Central memory CD8-positive, alpha-beta T cell (primary cell): ENCODE measurements around the gene DKK2.

Source experiments
- ATAC-seq: fragments of 150-1000 bp; cut with Tn5 transposase; replicated peaks from 2 replicates; pipeline ENCODE4 v1.10.0; 2022; ENCODE audit warnings: mild to moderate bottlenecking, moderate FRiP score, moderate number of reproducible peaks; ENCODE audit not compliant: poor library complexity, severe bottlenecking; ENCODE audit errors: extremely low read depth
- DNase-seq, 2 donors: peaks; one replicate each; pipeline ENCODE4 v3.0.0; 2021; ENCODE audit warnings: low spot score in 2 of 2
- H3K27ac Mint-ChIP-seq: one replicate; pipeline ENCODE4 v1.8.0; 2022; ENCODE audit warnings: low read depth, mild to moderate bottlenecking, moderate library complexity, mixed read lengths
- H3K27me3 Mint-ChIP-seq: one replicate; pipeline ENCODE4 v1.8.0; 2022; ENCODE audit warnings: mixed read lengths
- H3K36me3 Mint-ChIP-seq: one replicate; pipeline ENCODE4 v1.8.0; 2022; ENCODE audit warnings: mild to moderate bottlenecking, moderate library complexity, mixed read lengths; ENCODE audit not compliant: insufficient read depth
- H3K4me1 Mint-ChIP-seq: one replicate; pipeline ENCODE4 v1.8.0; 2022; ENCODE audit warnings: mixed read lengths
- H3K4me3 Mint-ChIP-seq: one replicate; pipeline ENCODE4 v1.8.0; 2022; ENCODE audit warnings: mild to moderate bottlenecking, moderate library complexity, mixed read lengths
- H3K9me3 Mint-ChIP-seq: one replicate; pipeline ENCODE4 v1.8.0; 2022; ENCODE audit warnings: mixed read lengths

The DKK2 gene, protein sequence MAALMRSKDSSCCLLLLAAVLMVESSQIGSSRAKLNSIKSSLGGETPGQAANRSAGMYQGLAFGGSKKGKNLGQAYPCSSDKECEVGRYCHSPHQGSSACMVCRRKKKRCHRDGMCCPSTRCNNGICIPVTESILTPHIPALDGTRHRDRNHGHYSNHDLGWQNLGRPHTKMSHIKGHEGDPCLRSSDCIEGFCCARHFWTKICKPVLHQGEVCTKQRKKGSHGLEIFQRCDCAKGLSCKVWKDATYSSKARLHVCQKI

DNA sequence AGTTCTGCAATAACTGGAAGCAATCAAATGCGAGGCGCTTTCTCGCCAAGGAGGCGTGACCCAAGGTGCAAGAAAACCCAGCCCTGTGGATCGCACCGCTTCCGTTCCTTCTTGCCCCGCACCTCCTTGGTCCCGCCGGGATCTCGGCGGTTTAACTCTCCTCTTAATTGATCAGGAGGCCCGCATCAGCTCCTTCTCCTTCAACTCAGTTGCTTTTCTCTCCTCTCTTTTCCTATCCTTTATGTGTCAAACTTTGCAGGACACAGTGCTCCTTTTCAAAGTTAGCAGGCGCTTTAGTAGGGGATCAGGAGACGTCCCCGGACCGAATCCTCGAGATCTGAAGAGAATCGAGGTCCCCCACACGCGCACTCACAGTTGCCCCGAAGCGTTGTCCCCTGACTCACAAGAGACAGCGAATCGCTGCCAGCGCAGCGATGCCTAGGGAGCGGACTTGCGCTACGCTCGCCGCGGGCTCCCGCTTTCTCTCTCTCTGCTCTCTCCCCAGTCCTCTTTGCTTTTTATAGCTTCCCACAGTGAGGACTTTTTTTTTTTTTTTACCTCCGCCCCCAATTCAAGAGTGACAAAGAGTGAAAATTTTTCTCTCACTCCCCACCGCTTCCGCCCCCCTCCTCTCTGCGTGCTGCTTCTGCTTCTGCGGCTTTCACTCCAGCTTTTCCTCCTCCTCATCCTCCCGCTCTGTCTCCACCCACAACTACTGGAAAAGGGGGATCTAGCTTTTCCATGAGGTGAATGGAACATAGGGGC lies at the start of gene DKK2:
Gene DKK2, minus strand, starts transcription at position 495 of the 765 bp plus-strand sequence. CDS start 722 bp downstream, outside the sequence.
- ATAC-seq (no peak), DNase-seq (no peak)
- Mint-ChIP-seq H3K9me3 (no peaks in the 10 kb centered on the region), H3K4me3 (peak within 1 kb of the TSS; percentile 74), H3K36me3 (peaks cover 2% of the 10 kb centered on the region), H3K27me3 (peaks cover 59% of the 10 kb centered on the region), H3K4me1 (peaks cover 19% of the 10 kb centered on the region), H3K27ac (no peak within 1 kb of the TSS)

DNA sequence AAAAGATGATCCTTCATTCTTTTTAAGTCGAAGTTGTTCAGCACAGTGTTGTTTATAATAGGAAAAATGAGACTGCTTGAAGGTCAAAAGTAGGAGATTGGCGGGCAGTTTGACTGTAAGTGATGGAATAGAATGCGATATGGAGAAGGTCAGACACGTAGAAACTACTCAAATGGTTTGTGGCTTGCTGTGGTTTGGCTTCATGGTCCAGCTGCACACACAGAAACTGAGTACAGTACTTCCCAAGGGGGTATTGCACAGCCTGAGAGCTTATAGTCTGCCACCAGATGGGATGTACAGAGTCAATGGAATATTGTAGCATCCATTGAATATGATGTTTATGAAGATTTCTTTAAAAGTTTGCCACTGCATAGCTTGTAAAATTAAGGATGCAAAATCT lies 41.1 kb upstream of the DKK2 start:
- Mint-ChIP-seq H3K4me1 (no peaks in the 10 kb centered on the region), H3K36me3 (no peaks in the 10 kb centered on the region), H3K27ac (no peak overlapping the region), H3K9me3 (peaks cover 23% of the 10 kb centered on the region), H3K27me3 (no peaks in the 10 kb centered on the region), H3K4me3 (no peak overlapping the region)
- ATAC-seq = no peak
- DNase-seq = no peak

DNA sequence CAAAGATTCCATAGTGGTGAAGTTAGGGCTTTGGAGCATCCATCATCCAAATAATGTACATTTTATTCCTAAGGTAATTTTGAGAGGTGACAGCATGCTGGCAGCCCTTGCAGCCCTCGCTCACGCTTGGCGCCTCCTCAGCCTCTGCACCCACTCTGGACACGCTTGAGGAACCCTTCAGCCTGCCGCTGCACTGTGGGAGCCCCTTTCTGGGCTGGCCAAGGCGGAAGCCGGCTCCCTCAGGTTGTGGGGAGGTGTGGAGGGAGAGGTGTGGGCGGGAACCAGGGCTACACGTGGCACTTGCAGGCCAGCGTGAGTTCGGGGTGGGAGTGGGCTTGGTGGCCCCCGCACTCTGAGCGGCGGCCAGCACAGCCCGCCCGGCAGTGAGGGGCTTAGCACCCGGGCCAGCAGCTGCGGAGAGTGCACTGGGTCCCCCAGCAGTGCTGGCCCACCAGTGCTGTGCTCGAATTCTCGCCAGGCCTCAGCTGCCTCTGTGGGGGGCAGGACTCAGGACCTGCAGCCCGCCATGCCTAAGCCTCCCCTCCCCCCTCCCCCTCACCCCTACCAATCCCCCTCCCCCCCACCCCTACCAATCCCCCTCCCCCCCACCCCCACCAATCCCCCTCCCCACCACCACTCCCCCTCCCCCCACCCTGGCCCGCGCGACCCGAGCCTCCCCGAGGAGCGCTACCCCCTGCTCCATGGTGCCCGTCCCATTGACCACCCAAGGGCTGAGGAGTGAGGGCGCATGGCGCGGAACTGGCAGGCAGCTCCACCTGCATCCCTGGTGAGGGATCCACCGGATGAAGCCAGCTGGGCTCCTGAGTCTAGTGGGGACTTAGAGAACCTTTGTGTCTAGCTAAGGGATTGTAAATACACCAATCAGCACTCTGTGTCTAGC lies 37.0 kb upstream of the DKK2 start:
- Mint-ChIP-seq H3K27ac (no peak overlapping the region), H3K27me3 (no peaks in the 10 kb centered on the region), H3K9me3 (peaks cover 14% of the 10 kb centered on the region), H3K36me3 (no peaks in the 10 kb centered on the region), H3K4me1 (no peaks in the 10 kb centered on the region), H3K4me3 (no peak overlapping the region)
- DNase-seq (no peak), ATAC-seq (no peak)

DNA sequence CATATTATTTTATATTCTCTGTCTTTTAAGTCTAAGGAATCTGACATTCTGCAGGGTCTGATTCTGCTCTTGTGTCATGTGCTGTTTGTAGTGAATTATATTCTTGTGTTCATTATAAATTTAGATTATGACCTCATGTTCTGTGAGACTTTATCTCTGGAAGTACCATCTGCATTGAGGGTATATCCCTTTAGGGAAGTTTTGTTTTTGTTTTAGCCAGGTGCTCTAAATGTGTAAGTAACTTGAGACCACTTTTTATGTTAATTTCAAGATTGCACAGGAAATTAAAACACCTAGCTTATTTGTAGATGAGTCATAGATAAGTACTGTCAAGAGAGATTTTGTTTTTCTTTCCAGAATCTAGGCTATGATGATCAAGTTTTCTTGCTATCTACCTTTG lies 35.0 kb upstream of the DKK2 start:
- H3K27ac Mint-ChIP-seq = no peak overlapping the region
- no peak for ATAC-seq
- H3K36me3 Mint-ChIP-seq = no peaks in the 10 kb centered on the region
- no peaks in the 10 kb centered on the region for H3K27me3 Mint-ChIP-seq
- H3K4me3 Mint-ChIP-seq = no peak overlapping the region
- H3K4me1 Mint-ChIP-seq = no peaks in the 10 kb centered on the region
- DNase-seq = no peak
- peaks cover 14% of the 10 kb centered on the region for H3K9me3 Mint-ChIP-seq

DNA sequence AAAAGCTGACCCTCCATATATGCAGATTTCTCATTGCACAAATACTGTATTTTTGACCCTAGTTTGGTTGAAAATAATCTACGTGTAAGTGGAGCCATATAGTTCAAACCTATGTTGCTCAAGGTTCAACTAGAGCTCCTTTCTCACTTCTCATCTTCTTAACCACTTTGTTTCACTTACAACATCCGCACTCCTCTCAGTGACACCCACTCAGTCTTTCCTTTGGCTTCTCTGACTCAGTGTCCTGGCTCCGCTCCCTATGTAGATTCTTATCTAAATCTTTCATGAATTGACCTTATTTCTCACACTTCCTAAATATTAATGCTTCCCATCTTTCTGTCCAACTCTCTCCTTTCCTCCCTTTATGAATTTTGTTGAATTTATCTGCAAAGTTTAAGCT lies 32.9 kb upstream of the DKK2 start:
- no peak for ATAC-seq
- no peak for DNase-seq
- no peak overlapping the region for H3K27ac Mint-ChIP-seq
- peaks cover 6% of the 10 kb centered on the region for H3K9me3 Mint-ChIP-seq
- H3K36me3 Mint-ChIP-seq = no peaks in the 10 kb centered on the region
- H3K4me3 Mint-ChIP-seq = no peak overlapping the region
- no peaks in the 10 kb centered on the region for H3K27me3 Mint-ChIP-seq
- H3K4me1 Mint-ChIP-seq = no peaks in the 10 kb centered on the region

DNA sequence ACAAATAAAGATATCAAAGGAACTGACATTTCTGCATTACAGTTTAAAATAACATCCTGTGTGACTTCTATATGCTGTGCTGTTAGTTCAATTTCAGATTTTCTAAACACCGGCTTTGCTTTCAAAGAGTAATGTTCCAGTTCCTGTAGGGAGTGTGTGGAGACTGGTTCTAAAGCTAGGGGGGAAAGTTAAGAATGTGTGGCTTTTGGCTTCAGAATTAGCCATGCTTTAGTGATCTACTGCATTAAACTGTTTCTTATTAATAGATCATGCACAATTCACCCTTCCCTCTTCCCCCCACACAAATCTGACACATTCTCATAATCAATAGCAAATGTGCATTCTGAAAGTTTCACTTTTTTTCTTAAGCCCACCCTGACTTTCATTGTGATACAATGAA lies 32.0 kb upstream of the DKK2 start:
- no peaks in the 10 kb centered on the region for H3K27me3 Mint-ChIP-seq
- H3K4me1 Mint-ChIP-seq = no peaks in the 10 kb centered on the region
- ATAC-seq (no peak), DNase-seq (no peak)
- H3K36me3 Mint-ChIP-seq = no peaks in the 10 kb centered on the region
- H3K27ac Mint-ChIP-seq = no peak overlapping the region
- peaks cover 6% of the 10 kb centered on the region for H3K9me3 Mint-ChIP-seq
- no peak overlapping the region for H3K4me3 Mint-ChIP-seq

DNA sequence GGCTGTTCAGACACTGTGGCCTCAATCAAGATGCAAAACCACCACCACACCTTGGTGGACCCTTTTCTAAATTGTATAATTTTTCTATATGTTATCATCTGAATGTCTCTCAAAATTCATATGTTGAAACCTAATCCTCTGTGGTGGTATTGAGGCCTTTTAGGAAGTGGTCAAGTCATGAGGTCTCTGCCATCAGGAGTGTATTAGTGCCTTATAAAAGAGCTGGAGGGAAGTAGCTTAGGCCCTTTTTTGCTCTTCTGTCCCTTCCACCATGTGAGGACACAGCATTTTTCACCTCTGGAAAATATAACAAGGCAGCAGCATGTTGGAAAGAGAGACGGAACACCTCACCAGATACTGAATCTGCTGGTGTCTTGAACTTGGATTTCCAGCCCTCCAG lies 30.5 kb upstream of the DKK2 start:
- Mint-ChIP-seq H3K9me3 (peaks cover 6% of the 10 kb centered on the region), H3K4me3 (no peak overlapping the region), H3K4me1 (no peaks in the 10 kb centered on the region), H3K27me3 (no peaks in the 10 kb centered on the region), H3K36me3 (no peaks in the 10 kb centered on the region), H3K27ac (no peak overlapping the region)
- ATAC-seq (no peak), DNase-seq (no peak)

DNA sequence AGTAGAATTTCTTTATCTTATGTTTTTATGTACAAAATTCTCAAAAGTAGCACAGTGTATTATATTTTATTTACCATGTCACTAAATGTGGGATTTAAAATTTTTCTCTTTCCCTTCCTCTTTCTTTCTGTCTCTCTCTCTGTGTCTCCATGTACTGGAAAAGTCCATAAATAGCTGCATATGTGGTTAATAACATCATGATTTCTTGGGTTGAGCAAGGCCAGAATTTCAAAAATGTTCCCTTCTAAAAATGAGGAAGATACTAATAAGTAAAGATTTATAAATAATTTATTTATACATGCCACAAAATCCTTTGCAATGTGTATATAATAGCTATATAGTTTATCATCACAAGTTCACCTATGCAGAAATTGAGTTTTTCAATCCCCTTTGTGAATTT lies 29.1 kb upstream of the DKK2 start:
- DNase-seq (no peak), ATAC-seq (no peak)
- Mint-ChIP-seq H3K36me3 (no peaks in the 10 kb centered on the region), H3K9me3 (peaks cover 6% of the 10 kb centered on the region), H3K27ac (no peak overlapping the region), H3K27me3 (no peaks in the 10 kb centered on the region), H3K4me3 (no peak overlapping the region), H3K4me1 (no peaks in the 10 kb centered on the region)

DNA sequence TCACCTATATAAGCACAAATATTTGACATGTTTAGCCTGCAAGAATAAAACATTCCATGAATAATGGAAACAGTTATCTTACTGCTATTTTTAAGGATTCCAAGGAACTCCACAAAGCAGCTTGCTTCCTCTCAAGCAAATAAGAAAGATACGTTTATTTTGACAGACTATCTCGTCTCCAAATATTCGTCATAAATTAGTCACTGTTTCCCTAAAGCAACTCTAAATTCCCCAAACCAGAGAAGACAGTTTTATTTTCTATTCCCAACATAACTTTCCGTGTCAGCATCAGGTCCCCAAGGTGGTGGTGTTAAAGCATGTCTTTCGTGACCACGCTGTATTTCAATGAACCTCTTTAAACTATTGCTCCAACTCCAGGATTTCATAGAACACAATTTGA lies 24.3 kb upstream of the DKK2 start:
- no peaks in the 10 kb centered on the region for H3K36me3 Mint-ChIP-seq
- DNase-seq (no peak), ATAC-seq (no peak)
- H3K27ac Mint-ChIP-seq = no peak overlapping the region
- no peaks in the 10 kb centered on the region for H3K4me1 Mint-ChIP-seq
- H3K4me3 Mint-ChIP-seq = no peak overlapping the region
- H3K9me3 Mint-ChIP-seq = no peaks in the 10 kb centered on the region
- no peaks in the 10 kb centered on the region for H3K27me3 Mint-ChIP-seq

DNA sequence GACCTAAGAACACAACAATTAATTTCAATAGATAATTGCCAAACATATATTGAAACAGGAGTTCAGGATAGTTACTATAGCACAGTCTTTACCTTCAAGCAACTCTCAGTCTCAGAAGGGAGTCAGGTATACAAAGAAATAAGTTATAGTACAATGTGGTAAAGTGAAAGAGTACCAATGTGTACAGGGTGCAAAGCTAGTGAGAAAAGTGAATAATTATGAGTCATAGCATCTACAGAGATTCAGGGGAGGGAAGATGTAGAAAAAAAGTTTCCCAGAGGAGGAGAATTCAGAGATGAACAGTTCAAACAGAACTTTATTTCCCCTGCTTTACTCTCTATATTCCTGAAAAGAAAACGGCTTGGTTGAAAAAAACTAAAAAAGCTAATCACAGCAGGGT lies 22.7 kb upstream of the DKK2 start:
- no peaks in the 10 kb centered on the region for H3K27me3 Mint-ChIP-seq
- no peaks in the 10 kb centered on the region for H3K36me3 Mint-ChIP-seq
- ATAC-seq (no peak), DNase-seq (no peak)
- H3K27ac Mint-ChIP-seq = no peak overlapping the region
- no peaks in the 10 kb centered on the region for H3K9me3 Mint-ChIP-seq
- no peak overlapping the region for H3K4me3 Mint-ChIP-seq
- H3K4me1 Mint-ChIP-seq = no peaks in the 10 kb centered on the region

DNA sequence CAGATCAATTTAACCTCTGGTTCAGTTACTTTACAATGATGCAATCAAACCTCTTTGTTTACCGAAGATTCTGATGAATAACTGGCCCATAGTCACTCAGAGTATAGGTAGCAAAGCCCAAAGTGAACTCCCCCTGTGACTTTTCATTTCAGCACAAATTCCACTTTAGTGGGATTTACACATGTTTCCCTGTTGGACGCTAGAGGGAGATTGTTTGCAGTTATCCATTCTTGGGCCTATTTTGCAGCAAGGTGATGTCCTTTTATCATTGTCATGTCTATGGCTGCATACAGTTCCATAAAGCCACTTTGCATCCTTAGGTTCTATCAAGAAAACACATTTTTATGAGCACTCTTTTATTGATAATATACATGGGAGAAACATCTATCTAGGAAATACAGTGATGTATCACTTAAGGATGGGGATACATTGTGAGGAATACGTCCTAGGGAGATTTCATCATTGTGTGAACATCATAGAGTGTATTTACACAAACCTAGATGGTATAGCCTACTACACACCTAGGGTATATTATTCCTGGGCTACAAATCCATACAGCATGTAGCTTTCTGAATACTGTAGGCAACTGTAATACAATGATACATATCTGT lies 14.5 kb upstream of the DKK2 start:
- Mint-ChIP-seq H3K4me3 (no peak overlapping the region), H3K27me3 (no peaks in the 10 kb centered on the region), H3K9me3 (no peaks in the 10 kb centered on the region), H3K27ac (no peak overlapping the region), H3K4me1 (no peaks in the 10 kb centered on the region), H3K36me3 (no peaks in the 10 kb centered on the region)
- no peak for ATAC-seq
- no peak for DNase-seq

DNA sequence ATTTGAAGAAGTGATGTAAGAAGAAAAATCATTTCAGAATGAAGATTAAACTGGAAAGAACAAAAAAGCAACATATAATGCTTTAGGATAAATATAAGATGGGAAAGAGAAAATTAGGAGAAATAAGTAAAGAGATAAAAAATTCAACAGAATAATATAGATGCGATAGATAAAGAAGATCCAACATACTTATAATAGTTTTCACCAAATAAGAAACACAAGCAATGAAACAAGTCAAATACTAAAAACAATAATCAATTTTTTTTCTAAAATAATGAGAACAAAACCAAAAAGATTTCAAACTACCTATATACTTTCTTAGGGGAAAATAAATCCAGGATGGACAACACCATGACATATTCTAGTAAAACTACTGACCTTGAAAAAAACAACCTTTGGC lies 10.1 kb upstream of the DKK2 start:
- H3K36me3 Mint-ChIP-seq = no peaks in the 10 kb centered on the region

More for the DNA sequence above, 10.1 kb upstream of the DKK2 start:
- no peaks in the 10 kb centered on the region for H3K27me3 Mint-ChIP-seq
- DNase-seq (no peak), ATAC-seq (no peak)
- no peaks in the 10 kb centered on the region for H3K4me1 Mint-ChIP-seq
- H3K4me3 Mint-ChIP-seq = no peak overlapping the region
- no peak overlapping the region for H3K27ac Mint-ChIP-seq
- no peaks in the 10 kb centered on the region for H3K9me3 Mint-ChIP-seq
